ENCODE results near the gene SYT5. TPM values are rescaled to one million over a fixed set of nuclear protein-coding genes. Genes with fewer than 3 reads are reported as not detected.

SYT5 gene
- total and polyA plus RNA-seq, 9 of the 15 experiments (the other 6 are each of a cell fraction or from before 2014, with no cell fraction given) = 1.3 to 20.9 (median 8.8) TPM

- TF ChIP-seq PRDM10 (IDR thresholded peaks at IDR 0.05; ENCODE audit: partially characterized antibody) = peak; percentile 51
- TF ChIP-seq HLTF (IDR thresholded peaks at IDR 0.05) = no peak
- TF ChIP-seq CC2D1A (IDR thresholded peaks at IDR 0.05) = 0 out of 2 replicates have a peak, but pooled peaks have one; percentile 56
- no peak for TF ChIP-seq ASH1L (IDR thresholded peaks at IDR 0.05; ENCODE audit: borderline replicate concordance, low read depth, partially characterized antibody)
- peak; percentile 47 for TF ChIP-seq JUND (IDR thresholded peaks at IDR 0.05; ENCODE audit: borderline replicate concordance, low read depth, low read length)
- no peak; the same call in 2 of the 3 replicates for TF ChIP-seq JUND (tag; IDR thresholded peaks at IDR 0.05; ENCODE audit: borderline replicate concordance, low read depth, low read length)
- TF ChIP-seq HDAC2 (IDR thresholded peaks at IDR 0.05) = peak; percentile 71; the same call in 1 of the 2 replicates
- TF ChIP-seq RBM14 (IDR thresholded peaks at IDR 0.05; ENCODE audit: borderline replicate concordance, insufficient read depth, low read depth, low read length) = no peak
- no peak for TF ChIP-seq MAFK (IDR thresholded peaks at IDR 0.05; ENCODE audit: low read length)
- peak; percentile 90 for TF ChIP-seq EGR1 (conservative IDR thresholded peaks at IDR 0.05)
- no peak for TF ChIP-seq DIDO1 (tag; IDR thresholded peaks at IDR 0.05; ENCODE audit: low read depth)
- TF ChIP-seq SAFB2 (IDR thresholded peaks at IDR 0.05; ENCODE audit: borderline replicate concordance, low read depth, low read length, severe bottlenecking) = no peak
- no peak for TF ChIP-seq ZFP36 (IDR thresholded peaks at IDR 0.05; ENCODE audit: low read depth, low read length, partially characterized antibody)
- peak; percentile 67 to 90 for TF ChIP-seq E2F6 (IDR thresholded peaks at IDR 0.05; ENCODE audit: borderline replicate concordance in 1 of 2, extremely low read depth in 1 of 2, insufficient read depth in 1 of 2, insufficient read length in 1 of 2, low read depth in 1 of 2, low read length in 1 of 2, poor library complexity in 1 of 2, severe bottlenecking in 1 of 2)
- no peak for TF ChIP-seq CREB3 (tag; conservative IDR thresholded peaks at IDR 0.05; ENCODE audit: low read depth)
- no peak for TF ChIP-seq ARID2 (IDR thresholded peaks at IDR 0.05)
- peak; percentile 36; the same call in 1 of the 2 replicates for TF ChIP-seq STAT5A (IDR thresholded peaks at IDR 0.05; ENCODE audit: borderline replicate concordance, low read length)
Measured at GRCh38 chr19:55146078-55146704, 33.9 kb downstream of the SYT5 start (continued).
